Activated B cell treated with CpG ODN at 0.5 μM for 24 hours (primary cell): Measurements from ENCODE around the gene HSD17B2. TPM values are rescaled to one million over a fixed set of nuclear protein-coding genes. Genes with fewer than 3 reads are reported as not detected.

Experiments used
- ATAC-seq: fragments of 200-7000 bp; cut with Tn5 transposase; one replicate; pipeline ENCODE4 v1.10.0; 2021; ENCODE audit warnings: low read depth, mild to moderate bottlenecking, moderate library complexity
- CTCF ChIA-PET: fragments of 350-600 bp; sonication (Branson Sonifier 250); formaldehyde crosslinking; loops from one replicate; lab custom pipeline; 2021; ENCODE audit warnings: antibody characterized with exemption; lab: Charles Lee
- POLR2A ChIA-PET: fragments of 350-600 bp; sonication (Branson Sonifier 250); formaldehyde crosslinking; loops from one replicate; lab custom pipeline; 2021; ENCODE audit warnings: antibody characterized with exemption; lab: Charles Lee
- DNase-seq: peaks from one replicate; pipeline ENCODE4 v3.0.0; 2022
- H3K27ac Mint-ChIP-seq: one replicate; pipeline ENCODE4 v1.8.0; 2020; ENCODE audit warnings: mixed read lengths
- H3K27me3 Mint-ChIP-seq: one replicate; pipeline ENCODE4 v1.8.0; 2021; ENCODE audit warnings: mixed read lengths
- H3K36me3 Mint-ChIP-seq: one replicate; pipeline ENCODE4 v1.8.0; 2021; ENCODE audit warnings: low read depth, mixed read lengths
- H3K4me1 Mint-ChIP-seq: one replicate; pipeline ENCODE4 v1.8.0; 2021; ENCODE audit warnings: mixed read lengths
- H3K4me3 Mint-ChIP-seq: one replicate; pipeline ENCODE4 v1.8.0; 2020; ENCODE audit warnings: mild to moderate bottlenecking, mixed read lengths
- H3K9me3 Mint-ChIP-seq: one replicate; pipeline ENCODE4 v1.8.0; 2020; ENCODE audit warnings: mixed read lengths
- intact Hi-C: fragments of 100-400 bp; cut with micrococcal nuclease; formaldehyde crosslinking; loops from one replicate; pipeline ENCODE4 v1.15.1; 2024
- total RNA-seq: library from RNA; stranded (reverse); gene quantifications from 2 replicates; pipeline ENCODE4 v1.2.3, GENCODE V29; 2022
- TF ChIP-seq, protein P1 (sequence below): fragments of 200-600 bp; IDR thresholded peaks from one replicate; pipeline ENCODE4 v1.8.0; 2022; ENCODE audit warnings: antibody characterized with exemption, mild to moderate bottlenecking

HSD17B2 gene
- total RNA-seq, 1 donor from 2014 or later = not detected

DNA sequence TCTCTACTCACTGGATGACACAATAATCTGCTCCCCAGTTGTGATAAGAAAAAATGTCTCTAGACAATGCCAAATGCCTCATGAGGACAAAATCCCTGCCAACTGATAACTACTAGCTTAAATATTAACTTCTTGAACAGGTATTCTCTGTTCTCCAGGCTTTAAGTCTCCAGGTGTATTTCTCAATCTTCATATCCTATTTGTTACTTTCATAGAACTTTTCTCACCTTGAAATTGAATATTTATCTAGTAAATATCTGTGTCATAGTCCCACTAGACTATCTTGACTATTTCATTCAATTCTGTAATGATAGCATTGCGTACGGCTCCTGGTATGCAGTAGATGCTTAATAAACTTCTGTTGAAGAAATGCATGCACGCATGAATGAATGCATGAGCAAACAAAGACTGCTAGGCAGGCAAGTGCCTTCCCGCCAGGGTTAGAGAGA lies 15.9 kb downstream of the HSD17B2 start:
- Mint-ChIP-seq H3K4me1 (no peaks in the 10 kb centered on the region), H3K36me3 (no peaks in the 10 kb centered on the region), H3K27me3 (peaks cover 27% of the 10 kb centered on the region), H3K9me3 (no peaks in the 10 kb centered on the region), H3K27ac (no peak overlapping the region), H3K4me3 (no peak overlapping the region)
- POLR2A ChIA-PET = no interaction called here
- TF ChIP-seq, protein P1, sequence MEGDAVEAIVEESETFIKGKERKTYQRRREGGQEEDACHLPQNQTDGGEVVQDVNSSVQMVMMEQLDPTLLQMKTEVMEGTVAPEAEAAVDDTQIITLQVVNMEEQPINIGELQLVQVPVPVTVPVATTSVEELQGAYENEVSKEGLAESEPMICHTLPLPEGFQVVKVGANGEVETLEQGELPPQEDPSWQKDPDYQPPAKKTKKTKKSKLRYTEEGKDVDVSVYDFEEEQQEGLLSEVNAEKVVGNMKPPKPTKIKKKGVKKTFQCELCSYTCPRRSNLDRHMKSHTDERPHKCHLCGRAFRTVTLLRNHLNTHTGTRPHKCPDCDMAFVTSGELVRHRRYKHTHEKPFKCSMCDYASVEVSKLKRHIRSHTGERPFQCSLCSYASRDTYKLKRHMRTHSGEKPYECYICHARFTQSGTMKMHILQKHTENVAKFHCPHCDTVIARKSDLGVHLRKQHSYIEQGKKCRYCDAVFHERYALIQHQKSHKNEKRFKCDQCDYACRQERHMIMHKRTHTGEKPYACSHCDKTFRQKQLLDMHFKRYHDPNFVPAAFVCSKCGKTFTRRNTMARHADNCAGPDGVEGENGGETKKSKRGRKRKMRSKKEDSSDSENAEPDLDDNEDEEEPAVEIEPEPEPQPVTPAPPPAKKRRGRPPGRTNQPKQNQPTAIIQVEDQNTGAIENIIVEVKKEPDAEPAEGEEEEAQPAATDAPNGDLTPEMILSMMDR = no peak
- intact Hi-C loops = no loop called here
- CTCF ChIA-PET = no interaction called here
- ATAC-seq (no peak), DNase-seq (no peak)

DNA sequence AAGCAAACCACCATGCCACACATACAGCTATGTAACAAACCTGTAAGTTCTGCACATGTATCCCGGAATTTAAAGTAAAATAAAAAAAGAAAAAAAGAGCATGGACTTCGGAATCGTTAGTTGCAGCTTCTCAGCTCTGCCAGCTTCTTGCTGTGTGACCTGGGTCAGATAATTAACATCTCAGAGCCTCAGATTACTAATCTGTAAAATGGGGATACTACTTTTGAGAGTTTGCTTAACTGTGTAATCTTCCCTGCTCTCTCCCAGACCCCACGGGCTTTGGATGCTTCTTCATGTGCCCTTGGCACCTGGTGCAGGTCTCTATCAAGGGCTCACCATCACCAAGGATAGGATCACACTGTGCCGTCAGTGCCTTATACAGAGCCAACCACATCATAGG lies 16.6 kb downstream of the HSD17B2 start:
- TF ChIP-seq, protein P1 = no peak
- H3K4me3 Mint-ChIP-seq = no peak overlapping the region
- ChIA-PET POLR2A (no interaction called here), CTCF (no interaction called here)
- no peak overlapping the region for H3K27ac Mint-ChIP-seq
- no peaks in the 10 kb centered on the region for H3K4me1 Mint-ChIP-seq
- no peaks in the 10 kb centered on the region for H3K9me3 Mint-ChIP-seq
- H3K36me3 Mint-ChIP-seq = no peaks in the 10 kb centered on the region
- DNase-seq (no peak), ATAC-seq (no peak)
- H3K27me3 Mint-ChIP-seq = peaks cover 25% of the 10 kb centered on the region
- intact Hi-C loops = no loop called here

DNA sequence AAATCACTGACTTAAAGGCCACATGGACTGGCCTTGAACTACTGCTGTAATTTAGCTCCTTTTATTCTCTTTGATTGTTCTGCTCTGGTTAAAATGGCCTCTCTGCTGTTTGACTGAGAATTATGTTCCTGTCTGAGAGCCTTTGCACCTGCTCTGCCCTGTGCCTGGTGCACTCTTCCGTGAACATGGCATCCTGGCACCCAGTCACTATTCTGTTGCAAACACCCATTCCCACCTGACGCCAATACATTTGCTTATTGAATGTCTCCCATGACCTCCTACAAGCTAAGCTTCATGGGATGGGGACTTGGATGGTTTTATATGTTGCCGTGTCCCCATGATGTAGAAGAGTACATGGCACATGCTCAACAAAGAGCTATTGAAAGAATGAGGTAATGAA lies 20.1 kb downstream of the HSD17B2 start:
- Mint-ChIP-seq H3K36me3 (no peaks in the 10 kb centered on the region), H3K4me1 (no peaks in the 10 kb centered on the region), H3K9me3 (no peaks in the 10 kb centered on the region), H3K27me3 (peaks cover 20% of the 10 kb centered on the region), H3K27ac (no peak overlapping the region), H3K4me3 (no peak overlapping the region)
- POLR2A ChIA-PET = no interaction called here
- TF ChIP-seq, protein P1 = no peak
- no peak for ATAC-seq
- intact Hi-C loops = no loop called here
- no peak for DNase-seq
- CTCF ChIA-PET = no interaction called here

DNA sequence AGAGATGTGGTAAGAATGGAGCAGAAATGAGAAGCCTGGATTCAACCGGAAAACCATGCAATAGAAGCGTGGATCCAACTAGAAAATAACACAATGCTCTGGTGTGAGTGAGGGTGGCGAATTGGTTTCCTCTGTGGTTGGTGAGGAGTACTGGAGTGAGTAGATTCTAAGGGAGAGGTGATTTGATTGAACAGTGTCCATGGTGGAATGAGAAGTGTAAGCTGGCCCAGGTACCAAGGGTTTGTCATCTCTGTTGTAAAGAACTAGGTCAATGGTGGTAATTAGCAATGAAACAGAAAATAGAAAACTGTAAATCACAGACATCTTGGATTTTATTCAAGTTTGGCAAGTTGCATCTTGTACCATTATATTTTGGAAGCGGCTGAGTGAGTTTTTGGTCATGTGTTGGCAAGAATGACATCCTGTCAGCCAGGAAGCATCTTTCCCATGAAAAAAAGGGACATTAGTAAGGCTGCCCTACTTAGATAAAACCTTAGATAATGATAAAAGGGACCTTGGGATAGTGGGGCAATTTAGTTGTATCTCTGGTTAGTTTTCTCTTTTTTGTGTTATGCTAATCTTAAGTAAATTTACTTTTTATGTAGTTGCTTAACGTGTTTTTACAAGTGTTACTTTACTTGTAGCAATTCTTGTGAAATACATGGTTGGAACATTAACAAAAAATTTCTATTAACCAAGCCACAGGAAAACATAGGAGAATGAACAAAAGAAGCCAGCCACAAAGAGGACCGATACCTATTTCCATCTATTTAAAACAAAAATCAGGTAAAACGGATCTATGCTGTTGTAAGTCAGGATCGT lies 20.9 kb downstream of the HSD17B2 start:
- H3K27me3 Mint-ChIP-seq = peaks cover 21% of the 10 kb centered on the region

DNA sequence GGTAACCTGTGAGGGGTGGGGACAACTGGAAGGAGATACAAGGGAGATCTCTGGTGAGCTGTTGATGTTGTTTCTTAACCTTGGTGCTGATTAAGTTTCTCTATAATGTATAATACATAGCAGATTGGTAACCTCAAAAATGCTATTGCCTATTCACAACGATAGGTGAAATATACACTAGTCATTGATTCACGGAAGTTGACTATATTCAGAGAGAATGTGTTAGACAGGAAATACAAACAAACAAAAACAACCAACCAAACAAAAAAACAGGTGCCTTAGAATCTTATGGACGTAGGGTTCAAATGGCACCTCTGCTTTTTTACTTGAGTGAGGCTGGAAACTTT lies 21.5 kb downstream of the HSD17B2 start:
- Mint-ChIP-seq H3K9me3 (no peaks in the 10 kb centered on the region), H3K27ac (no peak overlapping the region), H3K4me3 (no peak overlapping the region), H3K4me1 (no peaks in the 10 kb centered on the region), H3K36me3 (no peaks in the 10 kb centered on the region), H3K27me3 (peaks cover 22% of the 10 kb centered on the region)
- DNase-seq (no peak), ATAC-seq (no peak)
- TF ChIP-seq, protein P1 = no peak
- ChIA-PET POLR2A (no interaction called here), CTCF (no interaction called here)
- intact Hi-C loops = no loop called here

More for the DNA sequence above, 20.9 kb downstream of the HSD17B2 start:
- ATAC-seq (no peak), DNase-seq (no peak)
- no peaks in the 10 kb centered on the region for H3K4me1 Mint-ChIP-seq
- H3K9me3 Mint-ChIP-seq = no peaks in the 10 kb centered on the region
- CTCF ChIA-PET = no interaction called here
- POLR2A ChIA-PET = no interaction called here
- intact Hi-C loops = no loop called here
- TF ChIP-seq, protein P1 = no peak
- no peak overlapping the region for H3K27ac Mint-ChIP-seq
- no peaks in the 10 kb centered on the region for H3K36me3 Mint-ChIP-seq
- H3K4me3 Mint-ChIP-seq = no peak overlapping the region
